ENCODE data around the gene PER3.

PER3 gene

GRCh38 chr1:7871136-7871535 is 87.0 kb downstream of the PER3 start:
- DNase-seq (ENCODE audit: low read depth in 2 of 2) = no peak

- DNase-seq (ENCODE audit: low read depth in 2 of 2) = no peak
Observed at GRCh38 chr1:7873801-7874795, 90.0 kb downstream of the PER3 start.

GRCh38 chr1:7878027-7878426 is 93.9 kb downstream of the PER3 start:
- no peak for DNase-seq (ENCODE audit: low read depth in 2 of 2)

GRCh38 chr1:7879228-7879627 is 95.1 kb downstream of the PER3 start:
- DNase-seq (ENCODE audit: low read depth in 2 of 2) = no peak

GRCh38 chr1:7884757-7885156 is 100.7 kb downstream of the PER3 start:
- no peak for DNase-seq (ENCODE audit: low read depth in 2 of 2)

GRCh38 chr1:7885513-7886404 is 101.7 kb downstream of the PER3 start:
- DNase-seq (ENCODE audit: low read depth in 2 of 2) = peak; percentile 20 to 32

- DNase-seq (ENCODE audit: low read depth in 2 of 2) = no peak
Observed at GRCh38 chr1:7886405-7886745, 102.3 kb downstream of the PER3 start.

- no peak for DNase-seq (ENCODE audit: low read depth in 2 of 2)
Observed at GRCh38 chr1:7888248-7889081, 104.4 kb downstream of the PER3 start.

- DNase-seq (ENCODE audit: low read depth in 2 of 2) = no peak
Observed at GRCh38 chr1:7890853-7891252, 106.8 kb downstream of the PER3 start.

- no peak for DNase-seq (ENCODE audit: low read depth in 2 of 2)
Observed at GRCh38 chr1:7891804-7892203, 107.7 kb downstream of the PER3 start.

GRCh38 chr1:7893529-7894180 is 109.6 kb downstream of the PER3 start:
- no peak for DNase-seq (ENCODE audit: low read depth in 2 of 2)

Measured in stimulated activated CD8-positive, alpha-beta memory T cell treated with anti-CD3 and anti-CD28 coated beads, Interleukin-2, amount 100 ng/mL, for 48 hours (primary cell).